Loucy (cell line): ENCODE measurements around the gene BTBD18.

Experiments
- H2AFZ ChIP-seq: fragments of 200-600 bp; sonication (generic); 2 replicates; pipeline ENCODE4 v1.6.0; 2016; ENCODE audit warnings: antibody characterized with exemption, mild to moderate bottlenecking, low read length, moderate library complexity
- H3F3A ChIP-seq: fragments of 200-600 bp; 2 replicates; pipeline ENCODE4 v1.6.0; 2016; ENCODE audit warnings: antibody characterized with exemption, low read depth, mild to moderate bottlenecking
- H3K27me3 ChIP-seq: fragments of 200-600 bp; sonication (generic); 2 replicates; pipeline ENCODE4 v1.6.1; 2014; ENCODE audit warnings: low read length, mild to moderate bottlenecking; ENCODE audit not compliant: insufficient read depth, poor library complexity, severe bottlenecking
- H3K36me3 ChIP-seq: fragments of 200-600 bp; sonication (generic); 2 replicates; pipeline ENCODE4 v1.6.1; 2016; ENCODE audit warnings: low read length; ENCODE audit not compliant: insufficient read depth
- H3K4me1 ChIP-seq: fragments of 200-600 bp; sonication (generic); 2 replicates; pipeline ENCODE4 v1.5.1; 2014; ENCODE audit warnings: low read length, mild to moderate bottlenecking; ENCODE audit not compliant: insufficient read depth, poor library complexity, severe bottlenecking
- H3K4me2 ChIP-seq: fragments of 200-600 bp; sonication (generic); 2 replicates; pipeline ENCODE4 v1.6.0; 2014; ENCODE audit warnings: antibody characterized with exemption, low read length, low read depth, mild to moderate bottlenecking; ENCODE audit not compliant: poor library complexity, severe bottlenecking
- H3K4me3 ChIP-seq: fragments of 200-600 bp; sonication (generic); 2 replicates; pipeline ENCODE4 v1.5.1; 2014; ENCODE audit warnings: low read length, mild to moderate bottlenecking, mixed read lengths; ENCODE audit not compliant: poor library complexity, severe bottlenecking
- H3K79me2 ChIP-seq: fragments of 200-600 bp; sonication (generic); 2 replicates; pipeline ENCODE4 v1.6.1; 2014; ENCODE audit warnings: low read length; ENCODE audit not compliant: insufficient read depth
- H3K9ac ChIP-seq: fragments of 200-600 bp; sonication (generic); 2 replicates; pipeline ENCODE4 v1.6.0; 2014; ENCODE audit warnings: mild to moderate bottlenecking, low read depth, low read length, moderate library complexity; ENCODE audit not compliant: poor library complexity, severe bottlenecking
- H3K9me2 ChIP-seq: fragments of 200-600 bp; sonication (generic); replicated peaks from 2 replicates; pipeline ENCODE4 v1.6.1; 2016; ENCODE audit warnings: low read depth, low read length, mixed read lengths
- H3K9me3 ChIP-seq: fragments of 200-600 bp; sonication (generic); 2 replicates; pipeline ENCODE4 v1.6.1; 2014; ENCODE audit warnings: mild to moderate bottlenecking, antibody characterized with exemption, low read length, low read depth; ENCODE audit not compliant: insufficient read depth
- H4K20me1 ChIP-seq: fragments of 200-600 bp; sonication (generic); 2 replicates; pipeline ENCODE4 v1.6.0; 2014; ENCODE audit warnings: antibody characterized with exemption, low read length, mild to moderate bottlenecking; ENCODE audit not compliant: insufficient read depth, poor library complexity, severe bottlenecking
- EZH2phosphoT487 ChIP-seq: fragments of 200-600 bp; IDR thresholded peaks from 2 replicates; pipeline ENCODE4 v1.6.1; 2018; ENCODE audit warnings: antibody characterized with exemption, mild to moderate bottlenecking, moderate library complexity, borderline replicate concordance
- TF ChIP-seq, protein P1 (sequence below): fragments of 200-600 bp; sonication (generic); conservative IDR thresholded peaks from 2 replicates; pipeline ENCODE4 v1.5.1; 2014; ENCODE audit warnings: mild to moderate bottlenecking, antibody characterized with exemption, low read length

BTBD18 gene

DNA sequence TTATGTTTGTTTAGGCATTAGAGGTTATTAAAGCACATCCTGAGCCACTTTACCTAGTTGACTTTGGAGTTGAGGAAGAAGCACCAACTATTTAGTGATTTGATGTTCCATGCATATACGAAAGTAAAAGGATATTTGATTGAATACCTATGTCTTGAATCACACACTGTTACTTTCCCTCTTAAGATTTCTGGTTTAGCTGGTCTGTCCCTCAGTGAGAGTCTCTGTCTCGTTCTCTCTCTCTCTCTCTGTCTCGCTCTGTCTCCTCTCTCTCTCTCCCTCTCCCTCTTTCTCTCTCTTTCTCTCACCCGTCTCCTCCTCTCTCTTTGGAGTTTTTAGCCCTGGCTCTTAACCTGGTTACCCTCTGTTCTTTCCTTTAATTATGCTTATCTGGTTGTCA, 20.9 kb upstream of the BTBD18 start:
- Histone ChIP-seq H3K4me2 (peak overlapping the region; percentile 9), H3K9me3 (no peaks in the 10 kb centered on the region), H3K9ac (no peak overlapping the region), H3K9me2 (no peaks in the 10 kb centered on the region), H3K79me2 (no peaks in the 10 kb centered on the region), H4K20me1 (no peaks in the 10 kb centered on the region), H3K4me3 (no peak overlapping the region), H3K36me3 (no peaks in the 10 kb centered on the region), H3K27me3 (no peaks in the 10 kb centered on the region), H3K4me1 (peaks cover 23% of the 10 kb centered on the region), H2AFZ (no peak overlapping the region), H3F3A (no peaks in the 10 kb centered on the region)
- no peak for TF ChIP-seq EZH2phosphoT487
- TF ChIP-seq, protein P1, sequence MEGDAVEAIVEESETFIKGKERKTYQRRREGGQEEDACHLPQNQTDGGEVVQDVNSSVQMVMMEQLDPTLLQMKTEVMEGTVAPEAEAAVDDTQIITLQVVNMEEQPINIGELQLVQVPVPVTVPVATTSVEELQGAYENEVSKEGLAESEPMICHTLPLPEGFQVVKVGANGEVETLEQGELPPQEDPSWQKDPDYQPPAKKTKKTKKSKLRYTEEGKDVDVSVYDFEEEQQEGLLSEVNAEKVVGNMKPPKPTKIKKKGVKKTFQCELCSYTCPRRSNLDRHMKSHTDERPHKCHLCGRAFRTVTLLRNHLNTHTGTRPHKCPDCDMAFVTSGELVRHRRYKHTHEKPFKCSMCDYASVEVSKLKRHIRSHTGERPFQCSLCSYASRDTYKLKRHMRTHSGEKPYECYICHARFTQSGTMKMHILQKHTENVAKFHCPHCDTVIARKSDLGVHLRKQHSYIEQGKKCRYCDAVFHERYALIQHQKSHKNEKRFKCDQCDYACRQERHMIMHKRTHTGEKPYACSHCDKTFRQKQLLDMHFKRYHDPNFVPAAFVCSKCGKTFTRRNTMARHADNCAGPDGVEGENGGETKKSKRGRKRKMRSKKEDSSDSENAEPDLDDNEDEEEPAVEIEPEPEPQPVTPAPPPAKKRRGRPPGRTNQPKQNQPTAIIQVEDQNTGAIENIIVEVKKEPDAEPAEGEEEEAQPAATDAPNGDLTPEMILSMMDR: no peak

DNA sequence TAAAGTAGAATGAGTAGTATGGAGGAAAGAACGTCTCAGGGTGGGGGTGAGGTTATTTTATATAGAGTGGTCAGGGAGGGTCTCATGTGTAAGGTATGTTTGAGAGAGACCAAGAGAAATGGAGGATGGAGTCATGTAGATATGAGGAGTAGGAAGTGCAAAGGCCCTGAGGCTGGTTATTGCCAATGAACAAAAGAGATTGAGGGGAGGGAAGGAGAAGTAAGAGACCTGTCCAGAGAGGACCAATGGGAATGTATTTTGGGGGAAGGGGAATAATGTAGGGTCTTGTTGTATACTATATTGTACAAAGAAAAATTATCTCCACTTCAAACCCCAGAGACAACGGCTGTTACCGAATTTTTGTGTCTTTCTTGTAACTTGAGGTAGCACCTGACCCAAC, 19.7 kb upstream of the BTBD18 start:
- H3K79me2 ChIP-seq: no peaks in the 10 kb centered on the region
- H3K4me2 ChIP-seq: no peak overlapping the region

DNA sequence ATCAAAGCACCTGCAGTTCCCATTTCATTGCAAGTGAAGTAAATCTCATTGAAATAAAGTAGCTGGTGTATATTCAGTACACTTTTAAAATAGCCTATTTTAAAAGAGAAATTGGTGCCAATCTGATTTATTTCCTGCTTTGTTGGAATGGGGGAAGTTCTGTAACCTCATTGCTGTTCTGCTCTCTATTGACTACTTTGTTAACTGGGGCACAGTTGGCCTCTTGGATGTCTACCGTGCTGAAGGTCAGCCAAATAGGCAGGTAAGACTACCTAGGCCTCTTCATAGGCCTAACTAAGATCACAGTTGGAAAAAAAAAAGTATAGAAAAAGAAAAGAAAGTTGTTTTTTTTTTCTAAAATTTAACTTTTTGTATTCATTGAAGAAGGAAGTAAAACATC, 19.2 kb upstream of the BTBD18 start:
- H3K79me2 ChIP-seq: no peaks in the 10 kb centered on the region
- H2AFZ ChIP-seq: no peak overlapping the region
- no peak overlapping the region for H3K4me2 ChIP-seq
- no peak for TF ChIP-seq EZH2phosphoT487
- TF ChIP-seq, protein P1: no peak
- H3K9me2 ChIP-seq: no peaks in the 10 kb centered on the region
- no peaks in the 10 kb centered on the region for H3K9me3 ChIP-seq
- H3K4me1 ChIP-seq: peaks cover 11% of the 10 kb centered on the region
- H3F3A ChIP-seq: no peaks in the 10 kb centered on the region
- H3K27me3 ChIP-seq: no peaks in the 10 kb centered on the region
- no peaks in the 10 kb centered on the region for H4K20me1 ChIP-seq
- no peak overlapping the region for H3K9ac ChIP-seq
- H3K36me3 ChIP-seq: no peaks in the 10 kb centered on the region
- no peak overlapping the region for H3K4me3 ChIP-seq

More for the DNA sequence above, 19.7 kb upstream of the BTBD18 start:
- Histone ChIP-seq H2AFZ (no peak overlapping the region), H3K36me3 (no peaks in the 10 kb centered on the region), H3K9me3 (no peaks in the 10 kb centered on the region), H4K20me1 (no peaks in the 10 kb centered on the region), H3K4me1 (peaks cover 17% of the 10 kb centered on the region), H3F3A (no peaks in the 10 kb centered on the region), H3K9me2 (no peaks in the 10 kb centered on the region), H3K9ac (no peak overlapping the region), H3K4me3 (no peak overlapping the region), H3K27me3 (no peaks in the 10 kb centered on the region)
- no peak for TF ChIP-seq EZH2phosphoT487
- TF ChIP-seq, protein P1: no peak
